ENCODE data around the gene MARK3.
A peak's percentile ranks its signal among the peaks of the same experiment; 100 is the strongest.
"Not testable (repeated sequence)": the region's sequence is repeated elsewhere in the genome, so short reads cannot be mapped to it uniquely, and the experiment has no call there.

MARK3 gene

DNA sequence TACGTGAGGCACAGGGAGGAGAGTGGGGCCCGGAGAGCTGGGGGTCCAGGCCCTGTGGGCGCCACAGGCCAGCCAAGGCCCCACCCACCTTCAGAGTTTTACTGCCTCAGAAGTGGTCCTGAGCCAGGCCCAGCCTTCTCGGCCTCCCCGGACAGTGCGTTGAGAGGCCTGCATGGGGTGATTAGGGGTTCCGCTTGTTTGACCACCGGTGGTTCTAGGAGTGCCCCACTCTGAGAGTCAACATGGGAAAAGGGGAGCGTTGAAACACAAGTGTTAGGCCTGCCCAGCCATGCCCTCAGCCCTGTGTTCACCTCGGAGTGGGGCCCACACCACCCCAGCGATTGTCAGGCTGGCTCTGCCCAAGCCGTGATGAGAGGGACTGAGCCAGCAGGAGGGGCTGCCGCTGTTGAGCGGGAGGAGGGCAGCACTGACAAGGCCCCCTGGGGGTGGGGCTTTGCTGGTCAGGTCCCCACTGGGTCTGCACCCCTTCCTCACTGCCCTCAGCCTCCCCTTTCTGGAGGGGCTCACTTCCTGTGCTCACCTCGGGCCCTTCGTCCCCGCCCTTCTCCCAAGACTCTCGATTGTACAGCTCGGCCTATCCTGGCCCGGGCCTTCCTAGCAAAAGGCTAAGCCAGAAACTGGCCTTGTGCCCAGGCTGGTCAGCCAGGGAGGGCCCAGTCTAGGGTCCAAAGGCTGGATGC lies 132.7 kb downstream of the MARK3 start:
- no peak for DNase-seq

DNA sequence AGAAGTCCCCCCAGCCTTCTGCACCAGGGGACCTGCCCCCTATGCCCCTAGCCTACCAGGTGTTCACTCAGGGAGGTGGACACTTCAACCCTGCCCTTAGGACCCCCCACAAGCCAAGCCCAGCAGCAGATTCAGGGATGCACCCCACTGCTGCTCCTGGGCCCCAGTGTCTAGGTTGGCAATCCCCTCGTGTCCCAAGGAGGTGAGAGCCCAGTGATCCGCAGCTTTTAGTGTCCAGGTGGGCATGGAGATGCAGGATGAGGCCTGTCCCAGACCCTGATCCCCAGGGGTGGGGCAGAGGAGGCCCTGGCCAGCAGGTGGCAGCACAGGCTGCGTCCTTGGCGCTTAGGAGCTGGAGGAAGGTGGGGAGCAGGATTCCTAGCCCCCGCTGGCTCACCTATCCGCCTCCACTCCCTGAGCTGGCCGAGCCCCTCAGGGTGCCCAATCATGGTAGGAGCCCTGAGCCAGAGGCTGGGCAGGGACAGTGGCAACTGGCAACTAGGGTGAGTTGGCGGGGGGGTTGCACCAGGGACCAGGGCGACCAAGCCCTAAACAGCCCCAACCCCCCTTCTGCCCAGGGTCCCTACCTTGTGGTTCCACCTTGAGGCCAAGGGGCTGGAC lies 133.3 kb downstream of the MARK3 start:
- DNase-seq = peak; percentile 69

DNA sequence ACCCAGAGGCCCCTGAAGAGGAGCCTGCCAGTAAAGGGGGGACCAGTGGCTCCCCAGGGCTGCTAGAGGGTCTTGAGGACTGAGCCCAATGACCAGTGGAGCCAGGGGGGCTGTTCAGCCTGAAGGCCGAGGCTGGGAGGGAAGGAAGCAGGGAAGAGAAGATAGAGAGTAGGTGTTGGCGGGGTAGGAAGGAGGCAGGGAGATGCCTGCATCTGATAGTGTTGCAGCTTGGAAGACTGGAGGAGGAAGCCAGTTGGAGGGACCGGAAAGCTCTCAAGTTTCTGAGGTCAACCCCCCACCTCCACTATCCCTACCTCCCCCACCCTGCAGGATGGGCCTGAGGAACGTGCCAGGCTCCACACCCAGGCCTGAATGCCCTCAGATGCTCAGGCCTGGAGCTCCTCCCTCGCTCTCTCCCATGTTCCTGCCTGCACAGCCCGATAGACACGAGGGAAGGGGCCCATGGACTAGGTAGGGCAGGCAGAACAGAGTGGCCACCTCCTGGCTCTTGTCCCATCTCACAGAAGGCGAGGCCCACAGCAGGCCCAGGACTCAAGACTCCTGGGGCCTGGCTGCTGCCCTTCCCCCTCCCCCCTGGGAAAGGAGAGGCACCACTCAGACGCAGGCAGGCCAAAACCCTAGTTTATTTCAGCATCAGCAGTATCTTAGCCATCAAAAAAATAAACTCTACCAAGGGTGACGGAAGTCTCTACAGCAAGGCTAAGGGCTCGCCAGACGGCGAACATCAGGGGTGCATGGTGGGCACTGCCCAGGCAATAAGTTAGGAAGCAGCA lies 134.0 kb downstream of the MARK3 start:
- DNase-seq = no peak

DNA sequence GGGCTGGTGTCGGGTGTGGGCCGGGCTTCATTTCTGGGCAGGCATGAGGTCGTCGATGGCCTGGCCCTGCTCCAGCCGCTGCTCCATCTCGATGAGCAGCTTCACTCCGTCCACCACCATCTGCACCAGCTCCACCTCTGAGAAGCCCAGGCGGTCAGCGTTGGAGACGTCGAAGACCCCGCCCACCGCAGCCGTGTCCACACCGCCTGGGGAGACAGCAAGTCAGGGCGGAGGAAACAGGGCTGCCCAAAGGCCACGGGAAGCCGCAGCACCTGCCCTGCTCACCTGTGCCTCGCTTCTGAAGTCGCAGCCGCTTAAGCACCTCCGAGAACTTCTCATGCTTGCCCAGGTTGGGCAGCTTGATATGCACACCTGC lies 134.6 kb downstream of the MARK3 start:
- no peak for DNase-seq

DNA sequence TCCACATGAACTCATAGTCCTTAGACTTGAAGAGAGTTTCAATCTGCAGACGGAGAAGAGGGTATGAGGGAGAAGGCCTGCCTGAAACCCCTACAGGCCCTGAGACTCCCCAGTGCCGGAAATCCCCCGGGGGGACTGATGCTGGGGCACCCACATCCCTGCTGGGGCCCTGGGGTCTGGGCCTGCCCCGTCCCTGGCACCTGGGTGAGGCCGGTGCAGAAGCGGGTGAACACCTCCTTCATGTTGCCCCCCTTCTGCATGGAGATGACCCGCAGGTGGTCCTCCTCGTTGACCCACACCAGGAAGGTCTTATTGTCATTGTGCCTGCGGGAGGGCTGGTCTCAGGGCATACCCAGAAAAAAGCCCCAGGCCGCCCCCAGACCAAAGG lies 135.0 kb downstream of the MARK3 start:
- no peak for DNase-seq

DNA sequence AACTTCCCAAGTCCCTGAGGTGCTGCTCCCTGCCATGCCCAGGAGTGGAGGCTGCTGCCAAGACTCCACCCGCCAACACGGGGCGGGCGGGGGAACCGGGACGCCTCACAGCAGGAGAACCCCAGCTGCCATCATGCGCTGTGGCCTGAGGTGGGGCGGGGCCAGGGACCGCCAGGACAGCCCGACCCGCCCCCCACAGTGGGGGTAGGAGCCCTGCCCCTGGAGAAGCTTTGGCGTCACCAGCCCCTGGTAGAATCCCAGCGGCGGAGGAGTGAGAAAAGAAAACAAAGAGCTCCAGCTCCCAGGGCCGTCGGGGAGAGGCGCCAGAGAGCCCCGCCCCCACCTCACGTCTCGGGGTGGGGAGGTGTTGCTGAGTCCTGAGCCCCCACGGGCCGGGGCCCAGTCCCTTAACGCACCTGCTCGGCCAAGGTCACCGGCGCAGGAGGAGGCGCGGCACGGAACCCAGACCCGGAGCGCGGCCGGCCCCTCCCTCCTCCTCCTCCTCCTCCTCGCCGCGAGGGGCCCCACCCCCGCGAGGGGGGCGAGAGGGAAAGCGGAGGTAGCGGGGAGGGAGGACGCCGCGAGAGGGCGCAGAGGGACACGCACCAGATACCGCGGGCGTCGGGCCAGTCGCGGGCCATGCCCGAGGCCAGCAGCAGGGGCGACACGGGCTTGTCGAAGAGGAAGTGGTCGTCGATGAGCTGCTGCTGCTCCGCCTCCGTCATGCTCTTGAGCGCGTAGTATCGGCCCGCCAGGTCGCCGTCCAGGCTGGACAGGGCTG lies 135.6 kb downstream of the MARK3 start:
- peak; percentile 80 for DNase-seq

DNA sequence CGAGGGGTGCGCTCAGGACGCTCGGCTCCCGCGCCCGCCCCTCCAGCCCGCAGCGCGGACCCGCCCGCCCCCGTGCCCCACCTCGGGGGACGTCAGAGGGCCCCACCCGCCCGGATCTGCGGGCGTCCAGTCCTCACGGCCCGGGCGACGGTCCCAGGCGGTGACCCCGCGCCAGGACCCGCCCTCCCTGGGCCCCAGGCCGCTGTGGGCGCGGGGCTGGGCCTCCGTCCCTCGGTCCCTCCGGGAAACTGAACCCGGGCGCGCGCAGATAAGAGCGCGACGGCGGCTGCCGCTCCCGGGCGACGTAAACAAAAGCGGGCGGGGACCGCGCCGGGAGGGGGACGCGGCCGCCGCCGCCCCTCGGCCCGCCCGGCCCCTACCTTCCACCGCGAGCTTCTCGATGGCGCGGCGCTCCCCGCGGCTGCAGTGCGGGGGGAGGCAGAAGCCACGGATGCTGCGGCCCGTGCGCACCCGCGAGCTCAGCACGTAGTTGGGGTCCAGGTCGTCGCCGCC lies 136.3 kb downstream of the MARK3 start:
- peak; percentile 30 for DNase-seq

DNA sequence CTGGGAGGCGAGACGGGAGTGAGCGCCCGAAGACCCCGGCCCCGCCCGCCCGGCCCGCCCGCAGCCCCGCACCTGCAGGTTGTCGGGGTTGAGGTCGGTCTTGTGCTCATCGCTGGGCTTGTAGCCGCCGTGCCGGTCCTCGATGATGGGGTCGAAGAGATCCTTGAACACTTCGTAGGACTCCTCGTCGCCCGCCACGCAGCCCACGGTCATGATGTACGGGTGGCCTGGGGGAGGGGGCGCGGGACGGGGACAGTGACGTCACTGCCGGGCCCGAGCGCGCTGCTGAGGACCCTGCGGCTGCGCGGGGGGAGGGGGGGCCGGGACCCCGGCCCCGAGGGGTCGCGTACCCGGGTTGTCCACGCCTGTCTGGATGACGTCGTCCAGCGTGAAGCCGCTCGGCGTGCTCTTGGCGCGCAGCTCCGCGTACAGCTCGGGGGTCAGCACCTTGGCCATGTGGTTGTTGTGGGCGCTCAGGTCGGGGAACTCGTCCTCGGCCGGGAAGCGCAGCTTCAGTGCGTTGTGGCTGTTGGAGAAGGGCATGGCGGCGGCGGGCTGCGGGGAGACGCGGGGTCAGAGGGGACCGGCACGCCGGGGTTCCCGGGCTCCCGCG lies 136.8 kb downstream of the MARK3 start:
- peak; percentile 26 for DNase-seq

DNA sequence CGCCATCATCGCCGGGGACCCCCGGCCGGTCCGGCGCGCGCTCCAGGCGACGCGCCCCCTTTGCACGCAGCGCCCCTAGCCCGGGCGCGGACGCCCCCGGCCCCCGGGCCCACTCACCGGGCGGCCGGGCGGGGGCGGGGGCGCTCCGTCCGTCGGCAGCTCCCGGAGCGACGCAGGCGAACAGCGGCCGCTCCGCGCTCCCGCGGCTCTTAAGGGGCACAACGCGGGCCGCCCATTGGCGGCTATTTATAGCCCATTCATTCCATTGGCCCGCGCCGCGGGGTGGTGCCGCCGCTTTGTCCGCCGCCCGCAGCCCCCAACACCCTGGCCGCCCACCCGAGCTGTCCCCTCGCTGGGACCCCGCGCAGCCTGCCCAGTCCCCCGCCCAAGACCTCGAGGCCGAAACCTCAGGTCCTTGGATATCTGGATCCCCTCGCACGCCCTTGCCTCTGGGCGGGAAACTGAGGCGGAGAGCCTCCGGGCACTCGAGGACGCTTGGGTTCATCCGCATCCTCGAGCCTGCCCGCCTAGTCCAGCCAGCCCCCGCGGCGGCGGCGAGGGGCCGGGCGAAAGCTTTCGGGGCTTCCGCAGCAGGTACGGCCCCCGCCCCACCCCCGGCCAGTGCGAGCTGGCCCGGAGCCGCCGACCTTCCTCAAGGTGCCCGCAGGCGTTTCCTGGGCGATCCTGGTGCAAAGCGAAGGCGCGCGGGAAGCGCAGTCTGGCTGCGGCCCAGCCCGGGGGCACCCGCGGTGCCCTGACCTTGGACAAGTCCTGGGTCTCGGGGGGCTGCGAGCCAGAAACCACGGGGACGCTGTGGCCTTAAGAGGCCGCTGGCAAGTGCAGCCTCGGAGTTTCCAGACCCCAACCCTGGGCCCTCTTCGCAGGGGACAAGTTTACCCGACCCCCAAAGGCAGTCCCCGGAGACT lies 137.7 kb downstream of the MARK3 start, which contains the start of gene CKB:
CKB (minus strand) TSS at position 182 of the 926 bp plus-strand sequence. CDS start 337 bp downstream, outside the sequence.
- no peak for DNase-seq

DNA sequence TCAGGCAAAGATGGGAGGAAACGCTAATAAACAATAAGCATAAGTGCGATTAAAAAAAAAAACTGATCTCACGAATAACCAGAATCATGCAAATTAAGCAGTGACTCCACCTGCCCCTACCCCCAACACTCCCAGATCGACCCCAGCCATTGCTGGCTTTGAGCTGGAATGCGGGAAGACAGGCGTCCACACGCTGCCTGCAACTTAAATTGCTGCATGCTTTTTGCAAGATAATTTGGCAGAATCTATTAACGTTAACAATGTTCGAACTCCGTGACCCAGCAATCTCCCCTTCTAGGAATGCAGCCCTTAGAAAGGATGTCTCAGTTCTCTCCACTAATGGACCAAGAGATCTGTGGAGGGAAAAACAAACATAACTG lies 138.3 kb downstream of the MARK3 start:
- DNase-seq = no peak

DNA sequence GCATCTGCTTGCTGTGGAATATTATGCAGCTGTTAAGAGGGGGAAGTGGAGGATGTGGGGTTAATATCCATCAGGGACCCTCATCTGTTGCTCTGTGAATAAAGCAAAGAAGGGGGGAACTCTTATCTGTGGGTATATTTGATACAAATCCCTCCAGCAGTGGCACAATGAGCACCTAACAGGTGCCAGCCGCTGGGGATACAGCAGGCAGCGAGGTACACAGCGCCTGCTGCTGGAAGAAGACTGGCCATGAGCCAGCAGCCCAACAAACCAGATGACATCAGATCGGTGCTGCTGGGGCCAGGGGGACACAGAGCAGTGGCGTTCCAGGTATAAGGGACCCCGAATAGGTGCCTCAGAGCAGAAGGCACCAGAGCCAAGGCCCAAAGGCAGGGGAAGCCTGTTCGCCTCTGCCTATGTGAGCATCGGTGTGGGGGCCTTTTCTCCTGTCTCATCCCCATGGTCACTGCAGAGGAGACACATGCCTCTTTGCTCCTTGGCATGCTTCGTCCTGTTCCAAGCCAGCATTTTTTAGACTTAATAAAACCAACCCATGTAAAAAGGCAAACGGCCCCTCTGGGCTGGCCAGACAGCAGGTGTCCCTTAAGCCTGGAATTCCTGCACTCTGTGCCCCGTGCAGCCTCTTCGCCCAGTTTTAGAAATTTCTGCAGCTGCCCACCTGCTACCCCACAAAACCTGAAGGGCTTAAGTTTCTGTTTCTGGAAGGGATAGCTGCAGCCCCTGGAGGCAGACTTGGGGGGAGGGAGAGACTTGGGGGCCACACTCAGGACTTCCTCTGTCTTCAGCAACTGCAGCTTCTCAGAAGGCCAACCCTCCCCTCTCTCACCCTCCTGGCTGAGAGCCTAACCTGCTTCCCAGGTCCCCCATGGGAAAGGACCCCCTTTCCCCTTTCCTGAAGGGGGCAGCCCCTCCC lies 139.1 kb downstream of the MARK3 start:
- DNase-seq = no peak

DNA sequence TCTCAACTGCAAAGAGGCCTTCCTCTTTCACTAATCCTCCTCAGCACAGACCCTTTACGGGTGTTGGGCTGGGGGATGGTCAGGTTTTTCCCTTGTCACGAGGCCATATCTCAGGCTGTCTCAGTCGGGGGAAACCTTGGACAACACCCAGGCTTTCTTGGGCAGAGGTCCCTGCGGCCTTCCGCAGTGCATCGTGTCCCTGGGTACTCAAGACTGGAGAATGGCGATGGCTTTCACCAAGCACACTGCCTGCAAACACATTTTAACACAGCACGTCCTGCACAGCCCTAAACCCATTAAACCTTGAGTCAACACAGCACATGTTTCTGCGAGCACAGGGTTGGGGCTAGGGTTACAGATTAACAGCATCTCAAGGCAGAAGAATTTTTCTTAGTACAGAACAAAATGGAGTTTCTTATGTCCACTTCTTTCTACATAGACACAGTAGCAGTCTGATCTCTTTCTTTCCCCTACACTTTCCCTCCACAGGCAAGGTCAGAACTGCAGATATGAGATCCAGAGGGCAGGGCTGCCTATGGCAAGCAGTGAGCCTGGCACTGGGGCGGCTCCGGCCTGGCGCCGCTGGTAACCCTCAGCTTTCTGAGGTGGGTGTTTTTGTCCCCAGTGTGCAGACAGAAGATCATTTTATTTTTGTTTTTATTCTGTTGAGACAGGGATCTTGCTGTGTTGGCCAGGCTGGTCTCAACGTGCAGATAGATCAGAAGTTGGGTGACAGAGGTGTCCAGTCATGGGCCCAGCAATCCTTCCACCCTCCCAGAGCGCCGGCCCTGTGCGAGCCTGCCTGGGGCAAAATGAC lies 140.4 kb downstream of the MARK3 start:
- DNase-seq = not testable (repeated sequence)

DNA sequence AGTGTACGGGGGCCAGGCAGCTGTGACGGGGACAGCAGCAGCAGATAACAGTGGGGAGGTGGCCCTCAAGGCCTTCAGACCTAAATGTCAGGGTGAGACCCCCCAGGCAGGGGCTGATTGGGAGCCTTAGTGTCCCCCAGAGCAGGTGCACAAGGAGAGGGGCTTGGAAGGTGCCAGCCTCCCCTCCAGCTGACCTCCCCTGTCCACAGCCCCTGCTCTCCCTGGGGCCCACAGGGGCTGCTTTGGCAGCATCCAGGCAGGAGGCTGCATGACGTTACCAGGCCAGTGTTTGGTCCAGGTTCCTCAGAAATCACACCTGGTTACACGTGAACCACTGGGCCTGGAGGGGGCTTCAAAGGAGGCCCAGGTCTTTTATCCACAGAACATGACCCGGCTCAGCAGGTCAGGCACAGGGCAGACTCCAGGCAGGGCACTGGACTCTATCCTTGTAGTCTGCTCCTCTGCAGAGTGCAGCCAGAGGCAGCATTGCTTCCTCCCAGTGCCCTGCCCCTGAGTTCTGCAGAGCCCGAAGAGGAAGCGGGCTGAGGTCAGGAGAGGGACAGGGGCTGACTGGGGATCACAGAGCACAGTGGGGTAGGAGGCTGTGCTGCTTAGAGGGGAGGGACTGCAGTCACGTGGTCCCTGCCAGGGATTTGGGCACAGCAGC lies 141.2 kb downstream of the MARK3 start:
- no peak for DNase-seq

DNA sequence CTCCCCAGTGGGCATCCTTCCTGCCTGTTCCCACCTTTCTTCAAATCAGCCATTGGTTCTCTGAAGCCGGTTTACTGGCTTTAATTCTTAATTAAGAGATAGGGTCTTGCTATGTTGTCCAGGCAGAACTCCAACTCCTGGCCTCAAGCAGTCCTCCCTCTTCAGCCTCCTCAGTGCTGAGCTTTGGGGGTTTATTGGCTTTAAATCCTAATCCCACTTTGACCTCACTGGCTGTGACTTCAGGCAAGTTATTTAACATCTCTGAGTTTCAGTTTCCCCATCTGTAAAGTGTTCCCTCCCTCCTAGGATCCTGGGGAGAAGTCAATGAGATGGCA lies 141.7 kb downstream of the MARK3 start:
- no peak for DNase-seq

DNA sequence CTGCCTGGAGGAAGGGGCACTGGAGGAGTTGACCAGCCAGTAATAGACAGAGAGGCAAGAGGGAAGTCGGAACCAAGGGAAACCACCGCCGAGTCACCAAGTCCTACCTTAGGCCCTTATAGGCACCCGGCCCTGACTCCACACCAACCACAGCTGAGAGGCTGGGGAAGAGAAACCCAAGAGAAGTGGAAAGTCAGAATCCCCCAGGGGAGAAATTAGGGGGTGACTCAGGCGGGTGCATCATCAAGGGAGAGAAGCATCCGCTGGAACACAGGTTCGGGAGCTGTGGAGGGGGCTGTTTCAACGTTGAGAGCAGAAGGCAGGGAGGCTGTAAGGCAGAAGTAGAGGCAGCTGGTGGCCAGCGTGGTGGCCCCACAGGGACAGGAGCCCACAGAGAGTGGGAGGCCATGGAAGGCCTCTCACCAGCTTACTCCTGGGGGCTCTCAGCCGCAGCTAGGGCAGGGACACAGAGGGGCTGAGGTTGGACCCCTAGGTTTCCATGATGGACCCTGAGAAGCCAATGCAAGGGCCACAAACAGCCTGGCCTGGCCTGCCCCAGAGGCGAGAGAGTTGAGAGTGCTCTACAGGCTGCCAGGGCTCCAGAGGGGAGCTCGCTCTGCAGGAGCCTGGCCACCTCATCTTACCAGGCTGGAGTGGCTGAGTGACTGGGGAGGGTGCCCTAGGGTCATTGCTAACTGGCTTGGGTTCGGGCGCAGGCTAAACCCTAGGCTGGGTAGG lies 142.4 kb downstream of the MARK3 start:
- no peak for DNase-seq

DNA sequence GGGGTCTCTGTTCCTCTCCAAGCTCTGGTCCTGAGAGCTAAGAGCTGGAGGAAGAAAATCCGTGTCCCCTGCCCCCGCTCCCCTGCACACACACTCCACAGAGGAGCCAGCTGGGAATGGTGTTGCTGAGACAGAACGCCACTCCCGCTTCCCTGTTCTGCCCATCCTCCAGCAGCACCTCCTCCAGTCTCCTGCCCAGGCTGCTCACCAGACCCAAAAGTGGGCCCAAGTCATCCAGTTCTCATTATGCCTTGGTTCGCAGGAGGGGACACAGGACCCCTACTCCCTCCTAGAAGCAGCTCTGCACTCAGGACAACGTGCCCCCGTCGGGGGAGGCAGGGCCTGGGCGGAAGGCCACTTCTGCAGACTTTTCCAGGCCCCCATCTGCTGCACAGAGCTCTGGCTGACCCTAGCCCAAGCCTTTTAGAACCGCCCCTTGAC lies 143.0 kb downstream of the MARK3 start:
- DNase-seq = no peak

DNA sequence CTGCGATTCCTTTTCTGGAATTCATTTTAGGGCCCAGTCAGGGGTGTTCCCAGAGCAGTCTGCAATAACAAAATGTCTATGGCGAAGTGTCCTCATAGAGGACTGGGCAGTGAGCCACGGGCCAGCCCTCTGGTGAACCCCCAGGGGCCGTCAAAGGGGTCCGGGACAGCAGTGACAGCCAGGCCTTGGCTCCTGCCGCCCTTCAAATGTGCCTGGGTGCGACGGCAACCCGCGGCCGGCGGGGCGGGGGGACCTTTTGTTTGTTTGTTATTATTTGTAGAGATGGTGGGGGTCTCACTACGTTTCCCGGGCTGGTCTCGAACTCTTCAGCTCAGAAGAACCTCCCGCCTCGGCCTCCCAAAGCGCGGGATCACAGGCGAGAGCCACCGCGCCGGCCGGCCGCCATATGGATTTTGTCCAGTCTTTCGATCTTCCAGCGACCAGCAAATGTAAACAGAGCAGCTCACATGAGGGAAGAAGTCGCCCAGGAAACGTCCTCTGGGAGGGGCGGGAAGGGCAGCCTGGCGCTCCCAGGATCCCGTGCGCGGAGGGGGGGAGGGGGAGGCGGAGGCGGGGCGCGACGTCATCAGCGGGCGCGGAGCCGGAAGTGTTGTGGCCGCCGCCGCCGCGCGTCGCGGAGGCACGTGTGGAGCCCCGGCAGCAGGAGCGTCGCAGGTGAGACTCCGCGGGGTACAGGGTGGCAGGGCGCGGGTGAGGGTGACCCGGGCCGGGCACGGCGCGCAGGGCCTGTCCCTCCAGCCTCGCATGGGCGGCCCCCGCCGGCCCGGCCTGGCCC lies 143.6 kb downstream of the MARK3 start, which contains the start of gene TRMT61A:
TRMT61A (plus strand) TSS at position 610 of the 796 bp plus-strand sequence. CDS start 783 bp downstream, outside the sequence.
- peak; percentile 88 for DNase-seq
